ENCODE measurements around the gene TM7SF2.
"Not testable (repeated sequence)": the region's sequence is repeated elsewhere in the genome, so short reads cannot be mapped to it uniquely, and the experiment has no call there.

The TM7SF2 gene

GRCh38 chr11:65115361-65116082, 3.9 kb downstream of the TM7SF2 start:
- DNase-seq (ENCODE audit: low spot score): no peak

- peak; percentile 42 for DNase-seq (ENCODE audit: low spot score)
Measured at GRCh38 chr11:65116370-65117205, 4.9 kb downstream of the TM7SF2 start.

DNA sequence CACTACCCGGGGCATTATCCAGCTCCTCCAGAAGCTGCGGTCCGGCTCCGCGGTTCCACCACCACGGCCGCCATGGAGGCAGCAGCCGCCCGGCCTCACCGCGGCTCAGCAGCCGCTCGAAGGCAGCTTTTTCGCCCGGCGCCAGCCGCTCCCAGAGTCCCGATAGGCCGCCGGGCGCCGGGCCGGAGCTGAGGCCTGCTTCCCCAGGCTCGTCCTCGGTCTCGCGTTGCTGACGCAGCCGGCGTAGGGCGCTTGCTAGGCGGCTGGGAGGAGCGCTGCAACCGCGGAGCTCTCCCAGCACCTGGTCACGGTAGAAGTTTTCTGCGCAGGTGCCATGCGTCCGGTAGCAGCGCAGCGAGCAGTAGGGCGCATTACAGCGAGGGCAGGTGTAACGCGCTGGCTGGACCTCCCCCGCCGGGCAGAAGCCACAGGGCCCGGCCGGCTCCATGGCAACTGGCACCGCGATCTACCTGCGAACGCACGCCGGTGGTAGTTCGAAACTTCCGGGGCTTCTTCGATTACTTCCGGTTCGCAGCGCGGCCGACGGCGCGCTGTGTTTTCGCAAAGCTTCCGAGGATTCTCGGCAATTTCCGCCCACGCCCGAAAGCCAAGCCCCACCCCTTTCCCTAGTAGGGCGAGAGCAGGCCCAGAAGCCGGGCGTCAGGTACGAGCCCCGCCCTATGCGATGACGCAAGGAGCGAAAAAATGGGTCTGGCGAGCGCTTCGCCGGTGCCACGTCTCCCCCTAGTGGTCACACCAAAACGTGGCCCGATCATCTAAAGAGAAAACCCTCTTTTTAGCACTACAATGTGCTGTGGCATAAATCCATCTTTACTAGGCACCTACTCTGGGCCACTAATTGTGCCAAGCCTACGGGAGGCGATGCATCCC, 5.8 kb downstream of the TM7SF2 start, which contains the start of gene ZNHIT2:
TSS of gene ZNHIT2 (minus strand) at position 496 of the 891 bp plus-strand sequence. CDS start at position 448, 48 bp downstream.
- DNase-seq (ENCODE audit: low spot score): peak; percentile 97

- DNase-seq (ENCODE audit: low spot score): no peak
Measured at GRCh38 chr11:65118097-65118837, 6.6 kb downstream of the TM7SF2 start.

GRCh38 chr11:65118891-65119669, 7.4 kb downstream of the TM7SF2 start:
- DNase-seq (ENCODE audit: low spot score): not testable (repeated sequence)

DNA sequence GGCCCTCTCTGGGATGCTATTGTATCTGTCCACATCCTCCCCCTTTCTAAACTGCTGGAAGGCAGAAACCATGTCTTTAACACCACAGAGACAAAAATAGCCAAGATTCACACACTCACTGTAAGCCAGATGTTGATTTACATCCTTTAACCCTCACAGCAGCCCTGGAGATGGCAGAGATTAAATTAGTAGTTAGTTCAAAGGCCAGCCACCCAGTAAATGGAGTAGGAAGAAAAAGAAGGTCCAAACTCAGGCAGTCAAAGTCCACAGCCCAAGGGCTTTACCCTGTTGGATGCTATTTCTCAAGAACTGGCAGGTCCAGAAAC, 8.0 kb downstream of the TM7SF2 start:
- no peak for DNase-seq (ENCODE audit: low spot score)

GRCh38 chr11:65120831-65121230, 9.2 kb downstream of the TM7SF2 start:
- no peak for DNase-seq (ENCODE audit: low spot score)

DNA sequence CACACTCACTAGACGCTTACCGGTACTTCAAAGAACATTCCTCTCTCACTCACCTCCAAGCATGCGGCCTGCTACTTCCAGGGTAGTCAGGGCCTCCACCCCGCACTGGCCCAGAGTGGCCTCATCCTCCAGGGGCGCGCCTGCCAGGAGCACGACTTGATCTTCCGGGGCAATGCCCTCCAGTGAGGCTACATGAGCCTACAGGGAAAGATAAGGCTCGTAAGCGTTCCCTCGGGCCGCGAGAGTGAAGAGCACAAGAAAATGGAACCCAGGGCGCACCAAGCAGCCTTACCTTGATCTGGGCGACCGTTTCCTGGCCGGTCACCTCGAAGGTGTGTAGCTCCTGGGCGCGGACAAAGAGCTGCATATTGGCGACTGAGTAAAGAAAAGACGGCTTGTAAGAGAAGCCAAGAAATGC, 9.8 kb downstream of the TM7SF2 start:
- no peak for DNase-seq (ENCODE audit: low spot score)

- DNase-seq (ENCODE audit: low spot score): peak; percentile 95
Measured at GRCh38 chr11:65121865-65122696, 10.4 kb downstream of the TM7SF2 start, which contains the start of the genes FAU and MRPL49. Gene FAU, minus strand, starts transcription at chr11:65122134. Its CDS starts 321 bp downstream, at chr11:65121813. Gene MRPL49, plus strand, starts transcription at chr11:65122321. Its CDS starts 26 bp downstream, at chr11:65122347.

DNA sequence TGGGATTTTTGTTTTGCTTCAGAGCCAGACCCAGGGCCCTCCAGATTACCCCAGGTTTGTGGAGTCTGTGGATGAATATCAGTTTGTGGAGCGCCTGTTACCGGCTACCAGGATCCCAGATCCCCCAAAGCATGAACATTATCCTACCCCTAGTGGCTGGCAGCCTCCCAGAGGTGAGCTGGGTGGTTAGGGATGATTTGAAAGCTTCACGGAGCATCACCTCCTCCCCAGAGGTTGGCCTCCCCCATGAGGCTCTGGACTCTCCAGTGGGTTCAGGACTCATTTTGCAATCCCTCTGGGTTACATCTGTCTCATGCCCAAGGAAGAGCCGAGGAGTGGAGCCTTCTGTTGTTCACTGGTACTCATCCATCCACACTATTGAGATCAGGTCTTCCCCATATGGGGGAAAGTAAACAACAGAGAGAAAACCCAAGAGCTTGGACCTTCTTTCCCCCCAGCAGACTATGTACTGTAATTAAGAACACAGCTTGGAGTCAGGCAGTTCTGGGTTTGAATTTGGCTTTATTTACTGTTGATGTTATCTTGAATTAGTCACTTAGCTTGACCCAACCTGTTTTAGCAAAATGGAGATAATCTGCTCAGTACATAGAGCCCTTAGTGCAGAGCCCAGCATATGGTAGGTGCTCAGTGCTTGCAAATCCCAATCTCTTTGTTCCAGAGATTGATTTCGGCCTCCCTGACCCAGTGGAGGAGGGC, 13.0 kb downstream of the TM7SF2 start:
- DNase-seq (ENCODE audit: low spot score): no peak

DNA sequence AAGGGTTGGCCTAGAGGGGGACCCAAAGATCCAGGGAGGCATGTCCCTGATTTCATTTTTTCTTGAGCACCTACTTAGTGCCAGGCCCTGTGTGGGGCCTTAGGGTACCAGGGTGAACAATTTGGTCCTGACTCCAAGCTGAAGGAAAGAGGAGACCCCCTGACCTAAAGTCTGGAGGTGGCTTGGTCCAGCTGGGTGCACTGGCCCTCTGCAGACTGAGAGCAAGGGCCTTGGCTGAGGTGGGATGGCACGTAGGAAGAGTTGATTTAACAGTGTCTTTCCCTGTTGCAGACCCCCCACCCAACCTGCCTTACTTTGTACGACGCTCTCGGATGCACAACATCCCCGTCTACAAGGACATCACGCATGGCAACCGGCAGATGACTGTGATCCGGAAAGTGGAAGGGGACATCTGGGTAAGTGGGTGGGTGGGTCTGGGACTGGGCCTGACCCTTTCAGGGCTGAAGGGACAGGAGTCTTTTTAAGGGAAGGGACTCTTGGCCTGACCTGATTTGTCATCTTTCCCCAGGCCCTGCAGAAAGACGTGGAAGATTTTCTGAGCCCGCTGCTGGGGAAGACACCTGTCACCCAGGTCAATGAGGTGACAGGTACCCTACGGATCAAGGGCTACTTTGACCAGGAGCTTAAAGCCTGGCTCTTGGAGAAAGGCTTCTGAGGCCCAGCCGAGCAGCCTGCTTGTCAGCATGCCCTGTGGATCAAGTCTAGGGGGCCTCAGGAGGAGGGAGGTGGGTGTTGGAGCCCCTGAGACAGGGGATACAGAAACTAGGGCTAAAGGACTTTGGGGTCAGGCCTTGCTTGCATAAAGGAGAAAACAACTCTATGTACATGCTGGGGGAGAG, 13.8 kb downstream of the TM7SF2 start:
- no peak for DNase-seq (ENCODE audit: low spot score)

DNA sequence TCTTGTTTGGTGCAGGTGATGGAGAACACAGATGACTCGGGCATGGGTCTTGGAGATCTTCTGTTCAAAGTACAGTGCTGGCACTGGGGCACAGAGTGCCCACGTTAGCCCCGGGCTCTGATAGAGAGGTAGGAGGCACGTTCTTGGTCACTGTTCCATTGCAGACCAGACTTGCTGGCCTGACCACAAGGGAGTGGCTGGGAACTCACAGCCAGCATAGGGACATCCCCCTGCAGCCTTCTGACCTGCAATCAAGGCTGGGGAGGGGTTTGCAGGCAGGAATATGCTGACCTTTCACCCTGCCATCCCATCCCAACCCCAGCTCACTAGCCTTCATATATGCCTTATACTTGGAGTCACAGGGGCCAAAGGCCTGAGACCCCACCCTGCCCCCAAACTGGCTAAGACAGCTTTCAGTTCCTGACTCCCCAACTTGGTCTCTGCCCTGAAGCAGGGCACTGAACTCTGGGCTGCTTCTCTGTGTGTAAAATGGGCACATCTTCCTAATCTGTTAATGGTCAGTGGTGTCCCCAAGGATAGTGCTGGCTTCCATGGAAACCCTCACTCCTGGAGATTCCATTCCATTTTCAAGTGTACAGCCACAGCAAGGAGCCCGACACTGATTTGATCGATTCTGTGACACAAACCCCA, 15.1 kb downstream of the TM7SF2 start:
- no peak for DNase-seq (ENCODE audit: low spot score)

GRCh38 chr11:65127473-65128181, 16.0 kb downstream of the TM7SF2 start:
- no peak for DNase-seq (ENCODE audit: low spot score)

DNA sequence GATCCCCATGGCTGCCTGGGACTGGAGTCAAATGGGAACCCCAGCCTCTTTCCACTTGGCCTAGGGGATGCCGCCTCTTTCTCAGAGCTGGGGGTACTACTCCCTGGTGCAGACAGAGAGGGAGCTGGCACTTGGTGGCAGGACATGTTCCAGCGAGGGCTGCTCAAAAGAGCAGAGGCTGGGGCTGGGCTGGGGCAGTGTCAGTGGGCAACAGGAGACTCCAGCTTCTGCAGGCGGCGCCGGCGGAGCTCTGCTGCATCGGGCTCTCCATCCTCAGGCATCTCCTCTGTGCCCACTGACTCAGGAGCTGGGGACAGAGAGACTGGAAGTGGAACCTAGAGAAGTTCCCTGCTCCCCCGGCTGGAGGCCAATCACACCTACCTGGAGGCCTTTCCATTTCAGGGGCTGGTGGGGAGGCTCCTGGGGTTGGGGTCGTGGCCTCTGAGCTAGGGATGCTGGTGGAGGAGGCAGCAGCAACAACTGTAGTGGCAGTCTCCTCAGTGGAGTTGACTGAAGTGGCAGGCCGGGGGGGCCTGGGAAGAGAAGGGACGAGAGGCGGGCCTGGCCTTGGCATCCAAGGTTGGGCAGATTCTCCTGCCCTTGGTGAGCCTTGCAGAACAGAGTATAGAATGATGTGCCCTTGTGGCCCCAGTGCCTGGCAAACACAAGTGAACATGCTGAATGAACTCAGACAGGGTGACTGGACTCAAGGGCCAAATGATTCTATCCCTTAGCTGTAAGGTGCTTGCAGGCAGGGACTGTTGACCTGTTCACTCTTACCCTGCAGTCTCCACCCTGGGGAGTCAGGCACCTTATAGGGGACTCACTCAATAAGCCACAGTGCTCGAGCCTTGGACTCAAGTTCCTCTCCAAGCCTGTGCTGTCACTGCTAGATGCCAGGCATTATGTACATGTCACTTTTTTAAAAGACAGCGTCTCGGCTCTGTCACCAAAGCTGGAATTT, 16.8 kb downstream of the TM7SF2 start:
- DNase-seq (ENCODE audit: low spot score): no peak

DNA sequence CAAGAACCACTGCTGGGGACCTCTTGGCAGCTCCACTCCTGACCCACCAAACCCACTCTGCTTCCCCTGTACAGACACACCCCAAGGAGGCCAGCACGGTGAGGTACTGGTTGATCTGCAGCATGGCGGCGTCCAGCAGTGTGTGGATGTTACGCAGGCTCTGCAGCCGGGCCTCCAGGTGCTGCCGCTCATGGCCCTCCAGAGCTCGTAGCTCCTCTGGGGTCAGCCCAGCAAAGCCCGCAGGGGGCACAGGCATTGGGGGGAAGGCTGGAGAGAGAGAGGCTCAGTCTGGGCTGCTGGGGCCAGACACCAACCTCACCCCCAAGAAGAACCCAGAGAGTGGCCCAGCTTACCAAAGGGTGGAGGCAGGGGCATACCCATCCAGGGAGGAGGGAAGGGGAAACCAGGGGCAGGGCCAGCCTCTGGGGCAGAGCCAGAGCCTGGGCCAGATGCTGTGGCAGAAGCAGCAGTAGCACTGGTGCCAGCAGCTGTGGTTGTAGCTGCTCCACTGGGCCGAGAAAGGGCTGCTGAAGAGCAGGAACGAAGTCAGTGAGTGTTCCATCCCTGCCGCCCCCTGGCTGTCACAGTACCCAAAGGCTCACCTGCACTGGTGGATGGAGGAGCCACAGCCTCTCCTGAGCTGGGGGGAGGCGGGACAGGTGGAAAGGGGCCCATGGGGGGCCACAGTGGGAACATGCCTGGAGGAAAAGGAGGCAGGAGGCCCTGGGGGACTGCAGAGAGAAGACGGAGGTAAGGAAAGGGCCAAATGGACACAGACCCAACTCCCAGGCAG, 18.2 kb downstream of the TM7SF2 start:
- DNase-seq (ENCODE audit: low spot score): no peak
